GM21367 (cell line): Measurements from ENCODE around the gene PPP4R3B.
"Not testable (repeated sequence)": the region's sequence is repeated elsewhere in the genome, so short reads cannot be mapped to it uniquely, and the experiment has no call there.

Experiments used
- ATAC-seq: cut with Tn5 transposase; IDR thresholded peaks from one replicate; pipeline ENCODE4 v1.9.1; 2021; ENCODE audit not compliant: unreplicated experiment

Gene PPP4R3B

DNA sequence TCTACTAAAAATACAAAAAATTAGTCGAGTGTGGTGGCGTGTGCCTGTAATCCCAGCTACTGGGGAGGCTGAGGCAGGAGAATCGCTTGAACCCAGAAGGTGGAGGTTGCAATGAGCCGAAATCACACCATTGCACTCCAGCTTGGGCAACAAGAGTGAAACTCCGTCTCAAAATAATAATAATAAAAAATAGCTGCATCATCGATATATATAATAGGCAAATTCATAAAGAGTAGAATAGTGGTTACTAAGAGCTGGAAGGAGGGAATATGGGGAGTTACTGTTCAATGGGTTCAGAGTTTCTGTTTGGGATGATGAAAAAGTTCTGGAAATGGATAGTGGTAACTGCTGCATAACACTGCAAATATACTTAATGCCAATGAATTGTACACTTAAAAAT, 20.6 kb downstream of the PPP4R3B start:
- not testable (repeated sequence) for ATAC-seq

DNA sequence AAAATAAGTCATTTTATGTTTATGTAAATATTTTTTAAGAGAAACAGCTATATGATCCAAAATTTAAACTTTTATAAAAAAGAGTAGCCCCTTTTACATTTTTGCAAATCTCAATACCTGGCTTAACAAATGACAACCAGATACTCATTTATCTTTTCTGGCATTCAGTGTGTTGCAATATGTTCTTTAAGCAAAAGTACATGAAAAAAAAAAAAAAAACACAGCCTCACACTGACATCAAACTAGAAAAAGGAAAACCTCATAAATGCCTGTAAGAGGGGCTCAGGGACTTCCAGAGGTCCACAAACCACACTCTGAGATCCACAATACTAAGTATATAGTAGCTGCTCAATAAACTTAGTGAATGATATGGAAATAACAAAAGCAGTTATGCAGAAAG, 21.9 kb downstream of the PPP4R3B start:
- ATAC-seq, result no peak

DNA sequence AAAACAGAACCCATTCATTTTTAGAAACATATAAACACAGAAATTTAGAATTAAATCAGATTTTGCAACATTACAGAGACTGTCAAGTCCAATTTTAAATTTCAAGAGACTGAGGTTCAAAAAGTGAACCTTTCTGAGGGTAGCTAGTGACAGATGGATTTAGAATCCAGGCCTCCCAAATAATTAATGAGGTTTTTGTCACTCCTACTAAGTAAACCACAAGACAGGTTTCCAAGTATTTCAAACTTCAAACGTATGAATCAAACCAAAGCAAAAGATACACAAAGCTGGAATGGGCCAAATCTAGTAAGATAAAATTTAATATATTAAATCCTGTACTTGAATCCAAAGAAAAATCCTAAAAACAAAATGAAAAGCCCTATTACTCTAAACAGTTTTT, 25.3 kb downstream of the PPP4R3B start:
- no peak for ATAC-seq

DNA sequence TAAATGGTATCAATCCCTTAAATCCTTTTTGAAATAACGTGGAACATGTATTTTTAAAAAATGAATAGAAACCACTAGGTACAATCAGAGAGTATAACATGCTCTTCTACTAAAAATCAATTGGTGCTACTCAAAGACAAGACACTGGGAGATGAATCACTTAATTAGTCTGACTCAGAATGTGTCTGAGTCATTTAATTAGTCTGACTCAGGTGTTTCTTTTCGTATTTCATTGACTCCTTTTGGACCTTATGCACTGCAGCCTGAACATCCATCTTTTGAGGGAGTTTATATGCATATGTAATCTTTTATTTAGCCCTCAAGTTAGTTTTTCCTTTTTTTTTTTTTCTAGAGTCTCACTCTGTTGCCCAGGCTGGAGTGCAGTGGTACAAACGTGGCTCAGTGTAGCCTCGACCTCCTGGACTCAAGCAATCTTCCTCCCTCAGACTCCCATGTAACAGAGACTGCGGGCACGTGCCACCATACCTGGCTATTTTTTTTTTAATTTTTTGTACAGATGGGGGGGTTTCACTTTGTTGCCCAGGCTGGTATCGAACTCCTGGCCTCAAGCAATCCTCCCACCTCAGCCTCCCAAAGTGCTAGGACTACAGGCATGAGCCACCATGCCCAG, 26.5 kb downstream of the PPP4R3B start:
- no peak for ATAC-seq

DNA sequence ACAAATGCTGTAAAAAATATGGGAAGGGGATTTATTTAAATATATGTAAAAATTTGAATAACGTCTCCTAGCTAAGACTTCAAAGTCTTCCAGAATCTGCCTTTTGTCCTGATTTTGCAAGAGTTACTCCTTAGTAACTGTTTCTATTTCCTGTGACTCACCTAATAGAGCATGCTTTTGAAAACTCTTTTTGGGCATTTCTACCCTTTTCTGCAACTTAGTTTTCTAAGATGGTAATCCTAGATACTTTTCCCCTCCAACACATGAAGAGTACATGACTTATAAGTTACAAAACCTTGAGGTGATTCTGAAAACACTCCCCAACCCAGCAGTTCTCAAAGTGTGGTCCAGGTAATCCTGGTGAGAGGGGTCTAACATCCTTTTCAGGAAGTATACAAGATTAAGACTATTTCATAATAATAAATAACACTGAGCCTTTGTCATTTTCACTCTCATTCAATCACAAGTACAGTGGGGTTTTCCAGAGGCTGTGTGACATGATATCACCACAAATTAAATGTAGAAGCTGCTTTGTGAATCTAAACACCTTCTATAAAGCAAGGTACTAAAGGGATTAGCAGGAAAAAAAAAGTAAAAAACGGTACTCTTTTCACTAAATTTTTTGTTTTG, 31.9 kb downstream of the PPP4R3B start:
- no peak for ATAC-seq

DNA sequence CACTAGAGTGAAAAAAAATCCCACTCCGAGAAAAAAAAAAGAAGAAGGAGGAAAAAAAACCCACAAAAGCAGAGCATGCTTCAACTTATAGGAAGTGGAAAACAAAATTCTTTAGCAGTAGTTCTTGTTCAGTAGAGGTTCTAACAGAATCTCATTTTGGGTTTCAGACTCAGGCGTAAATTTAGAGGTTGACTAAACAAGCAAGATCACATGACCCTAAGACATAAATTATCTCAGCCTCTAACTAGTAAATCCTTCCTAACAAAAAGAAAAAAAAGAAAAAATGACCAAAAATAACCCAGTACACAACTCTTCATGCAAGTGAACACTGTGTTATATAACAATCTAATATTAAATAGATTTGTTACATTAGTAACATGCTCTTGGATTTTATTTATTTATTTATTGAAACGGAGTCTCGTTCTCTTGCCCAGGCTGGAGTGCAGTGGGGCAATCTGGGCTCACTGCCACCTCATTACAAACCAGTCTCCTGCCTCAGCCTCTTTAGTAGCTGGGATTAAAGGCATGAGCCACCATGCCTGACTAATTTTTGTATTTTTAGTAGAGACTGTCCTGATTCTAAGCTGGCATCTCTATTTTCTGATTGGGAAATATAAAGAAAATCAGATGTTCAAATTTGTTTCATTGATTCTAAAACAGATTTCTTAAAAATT, 35.4 kb downstream of the PPP4R3B start:
- no peak for ATAC-seq

DNA sequence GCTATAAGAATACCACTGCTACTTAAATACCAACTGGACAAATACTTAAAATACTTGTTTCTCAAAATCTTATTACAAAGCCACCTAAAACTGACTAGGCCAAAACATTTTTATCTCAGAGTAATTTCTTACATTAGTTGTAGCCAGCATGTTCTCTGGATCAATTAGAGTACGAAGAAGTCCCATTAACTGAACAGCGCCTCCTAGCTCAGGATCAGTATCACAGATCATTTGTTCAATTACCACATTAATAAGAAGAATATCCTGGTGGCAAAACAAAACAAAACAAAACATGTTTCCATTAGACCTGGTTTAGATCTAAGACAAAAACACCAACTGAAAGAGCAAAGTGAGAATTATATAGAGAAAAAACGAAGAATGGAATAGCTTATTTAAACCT, 36.0 kb downstream of the PPP4R3B start:
- ATAC-seq, result no peak

DNA sequence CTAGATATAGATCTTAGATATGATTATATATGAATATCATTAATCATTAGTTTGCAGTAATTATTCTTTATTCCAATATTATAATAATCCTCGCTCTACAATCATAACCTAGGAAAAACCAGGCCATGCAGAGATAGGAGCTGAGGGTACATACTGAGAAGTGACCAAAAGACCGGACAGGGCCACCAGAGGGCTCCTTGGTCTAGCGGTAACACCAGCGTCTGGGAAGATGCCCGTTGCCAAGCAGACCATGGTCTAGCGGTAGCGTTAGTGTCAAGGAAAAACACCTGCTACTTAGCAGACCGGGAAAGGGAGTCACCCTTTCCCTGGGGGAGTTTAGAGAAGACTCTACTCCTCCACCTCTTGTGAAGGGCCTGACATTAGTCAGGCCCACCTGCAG, 48.4 kb downstream of the PPP4R3B start:
- ATAC-seq, result not testable (repeated sequence)

DNA sequence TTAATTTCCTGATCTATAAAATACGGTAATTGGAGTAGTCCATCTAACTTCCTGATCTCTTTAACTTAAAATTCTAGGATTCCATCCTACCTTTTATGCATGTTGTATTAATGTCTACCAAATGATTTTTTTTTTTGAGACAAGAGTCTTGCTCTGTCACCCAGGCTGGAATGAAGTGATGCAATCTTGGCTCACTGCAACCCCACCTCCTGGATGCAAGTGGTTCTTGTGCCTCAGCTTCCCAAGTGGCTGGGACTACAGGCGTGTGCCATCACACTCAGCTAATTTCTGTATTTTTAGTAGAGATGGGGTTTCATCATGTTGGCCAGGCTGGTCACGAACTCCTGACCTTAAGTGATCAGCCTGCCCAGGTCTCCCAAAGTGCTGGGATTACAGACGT, 50.1 kb downstream of the PPP4R3B start:
- no peak for ATAC-seq

DNA sequence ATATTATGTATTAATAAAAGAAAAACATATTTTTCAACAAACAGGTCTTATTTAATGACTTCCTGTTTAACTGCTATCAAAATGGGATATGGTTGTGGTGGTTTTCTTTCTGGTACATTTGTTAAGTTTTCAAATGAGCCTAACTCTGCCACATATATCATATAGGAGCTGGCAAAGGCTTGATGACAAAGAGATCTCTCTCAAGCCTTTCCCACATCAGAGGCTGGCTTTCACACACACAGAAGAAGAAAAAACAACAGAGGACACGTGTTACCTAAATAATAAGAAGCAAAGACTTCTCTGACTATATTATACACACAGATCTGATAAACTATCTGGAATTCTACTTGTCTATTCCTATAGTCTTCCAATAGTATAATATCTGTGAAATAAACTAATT, 51.8 kb downstream of the PPP4R3B start:
- ATAC-seq, result no peak

DNA sequence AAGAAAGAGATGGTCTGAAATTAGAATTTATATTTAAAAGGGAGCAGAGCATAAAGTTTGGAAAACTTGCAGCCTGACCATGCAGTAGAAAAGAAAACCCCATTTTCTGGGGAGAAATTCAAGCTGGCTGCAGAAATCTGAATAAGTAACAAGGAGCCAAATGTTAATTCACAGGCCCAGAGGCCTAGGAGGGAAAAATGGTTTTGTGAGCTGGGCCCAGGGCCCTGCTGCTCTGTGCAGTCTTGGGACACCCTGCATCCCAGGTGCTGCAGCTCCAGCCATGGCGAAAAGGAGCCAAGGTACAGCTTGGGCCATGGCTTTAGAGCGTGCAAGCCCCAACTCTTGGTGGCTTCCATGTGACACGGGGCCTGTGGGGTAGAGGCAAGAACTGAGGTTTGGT, 56.6 kb downstream of the PPP4R3B start:
- no peak for ATAC-seq

DNA sequence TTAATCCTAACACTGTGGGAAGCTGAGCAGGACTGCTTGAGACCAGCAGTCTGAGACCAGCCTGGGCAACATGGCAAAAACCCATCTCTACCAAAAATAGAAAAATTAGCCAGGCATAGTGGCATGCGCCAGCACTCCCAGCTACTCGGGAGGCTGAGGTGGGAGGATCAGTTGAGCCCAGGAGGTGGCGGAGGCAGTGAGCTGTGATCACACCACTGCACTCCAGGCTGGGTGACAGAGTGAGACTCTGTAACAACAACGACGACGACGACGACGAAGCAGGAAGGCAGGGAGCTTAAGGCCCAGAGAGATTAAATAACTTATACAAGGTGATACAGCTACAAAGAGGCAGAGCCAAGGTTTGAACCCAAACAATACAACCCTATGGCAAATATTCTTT, 60.6 kb downstream of the PPP4R3B start:
- ATAC-seq, result no peak

DNA sequence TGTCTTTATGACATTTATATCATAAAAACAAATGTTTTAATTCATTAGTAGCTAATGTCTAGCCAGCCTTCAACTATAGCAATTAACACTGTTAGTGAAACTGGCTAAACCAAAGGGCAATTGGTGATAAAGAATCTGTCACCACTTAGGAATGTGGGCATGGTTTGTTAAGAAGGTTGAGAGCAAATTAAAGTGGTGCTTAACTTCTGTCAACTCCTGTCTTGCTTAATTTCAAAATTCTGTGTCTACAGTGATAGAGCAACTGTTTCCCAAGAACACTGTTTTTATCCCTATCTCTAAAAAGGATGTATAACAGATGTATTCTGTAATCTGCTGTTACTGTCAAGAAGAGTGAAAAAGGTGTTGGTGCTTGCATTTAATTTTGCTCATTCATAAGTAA, 61.4 kb downstream of the PPP4R3B start:
- ATAC-seq, result no peak

DNA sequence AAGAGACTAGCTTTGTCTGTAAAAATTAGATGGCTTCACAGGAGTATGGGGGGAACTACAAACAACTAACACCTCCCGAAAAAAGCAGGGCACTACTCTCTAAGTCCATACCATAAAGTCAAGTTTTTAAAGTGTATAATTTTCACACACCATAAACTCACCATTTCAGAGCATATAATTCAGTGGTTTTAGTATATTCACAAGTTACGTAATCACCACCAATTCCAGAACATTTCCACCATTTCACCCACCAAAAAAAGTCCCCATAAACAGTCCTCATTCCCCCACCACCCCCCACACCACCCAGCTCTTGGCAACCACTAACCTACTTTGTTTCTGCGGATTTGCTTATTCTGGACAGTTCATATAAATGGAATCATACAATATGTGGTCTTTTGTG, 64.1 kb downstream of the PPP4R3B start:
- ATAC-seq, result no peak

DNA sequence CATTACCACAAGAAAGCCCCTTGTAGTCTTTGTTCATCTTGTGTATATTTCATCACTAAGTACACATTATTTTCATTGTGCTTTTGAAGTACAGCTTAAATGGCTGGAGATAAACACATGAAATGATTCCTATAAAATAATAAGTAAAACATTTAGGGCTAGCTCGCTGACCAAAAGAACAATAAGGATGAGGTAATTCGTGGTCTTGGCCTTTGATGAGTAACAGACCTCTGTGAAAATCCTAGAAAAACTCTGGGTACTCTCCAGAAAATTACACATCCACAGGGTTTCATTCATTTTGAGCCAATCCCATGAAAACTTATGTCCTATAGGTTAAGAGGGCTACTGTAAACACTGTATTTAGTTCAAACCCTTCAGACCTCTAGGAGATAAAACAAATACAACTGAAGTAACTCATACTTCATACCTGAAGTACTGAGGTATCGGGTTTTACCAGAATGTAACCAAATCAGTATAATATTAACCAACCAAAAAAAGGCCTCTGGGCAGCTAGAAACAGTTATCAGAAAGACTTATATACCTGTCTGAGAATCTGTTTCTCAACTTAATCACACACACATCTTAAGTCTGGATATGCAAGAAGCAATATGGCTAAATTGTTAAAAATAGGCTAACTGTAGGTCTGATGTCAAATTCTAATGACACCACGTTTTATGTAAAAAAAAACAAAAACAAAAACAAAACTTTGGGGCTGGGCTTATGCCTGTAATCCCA, 66.9 kb downstream of the PPP4R3B start:
- no peak for ATAC-seq

DNA sequence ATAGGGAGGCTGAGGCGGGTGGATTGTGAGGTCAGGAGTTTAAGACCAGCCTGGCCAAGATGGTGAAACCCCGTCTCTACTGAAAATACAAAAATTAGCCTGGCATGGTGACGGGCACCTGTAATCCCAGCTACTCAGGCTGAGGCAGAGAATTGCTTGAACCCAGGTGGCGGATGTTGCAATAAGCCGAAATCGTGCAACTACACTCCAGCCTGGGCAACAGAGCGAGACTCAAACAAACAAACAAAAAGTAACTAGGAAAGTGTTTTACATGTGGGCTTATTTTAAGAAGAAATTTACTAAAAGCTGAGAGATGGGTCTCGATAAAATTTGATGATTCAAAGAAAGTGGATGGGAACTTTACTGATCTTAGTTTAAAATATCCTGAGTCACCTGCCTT, 69.7 kb downstream of the PPP4R3B start:
- not testable (repeated sequence) for ATAC-seq

DNA sequence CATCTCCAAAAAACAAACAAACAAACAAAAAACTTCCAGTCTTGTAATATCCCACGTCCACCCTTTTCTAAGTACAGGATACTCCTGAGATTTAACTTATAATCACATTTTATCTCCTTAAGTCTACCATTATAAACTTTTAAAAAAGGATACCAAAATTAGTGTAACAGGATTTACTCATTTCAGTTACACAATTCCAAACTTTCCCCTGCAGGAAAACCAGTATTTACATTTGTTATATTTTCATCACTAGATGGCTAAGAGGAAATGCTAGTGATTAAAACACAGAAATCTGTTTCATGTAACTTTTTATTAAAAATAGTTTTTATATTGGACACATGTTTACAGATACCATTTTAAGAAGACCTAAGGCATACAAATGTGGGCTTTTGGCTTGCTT, 70.4 kb downstream of the PPP4R3B start:
- ATAC-seq, result no peak

DNA sequence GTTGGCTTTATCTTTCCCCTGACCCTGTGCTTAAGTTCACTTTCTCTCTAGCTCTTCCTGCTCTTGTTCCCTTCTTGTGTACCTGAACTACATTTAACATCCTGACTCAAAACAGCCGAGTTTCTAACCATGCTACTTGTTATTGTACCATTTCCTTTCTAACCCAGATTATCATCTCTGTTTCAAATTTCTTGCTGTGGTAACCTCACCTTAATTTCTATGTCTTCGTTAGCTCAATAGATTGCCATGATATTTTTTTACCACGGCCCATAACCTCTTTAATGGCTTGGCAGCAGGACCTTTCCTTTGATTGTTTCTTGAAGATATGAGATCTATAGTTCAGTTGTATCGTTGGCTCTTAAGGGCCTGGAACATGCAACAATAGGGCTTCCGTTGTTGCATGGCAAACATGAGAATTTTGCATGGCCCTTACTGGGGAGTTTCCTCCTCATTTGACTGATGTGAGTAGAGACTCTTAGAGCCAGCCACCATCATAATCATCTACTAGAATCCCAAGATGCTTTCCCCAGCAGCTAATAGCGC, 86.8 kb downstream of the PPP4R3B start:
- ATAC-seq, result no peak

DNA sequence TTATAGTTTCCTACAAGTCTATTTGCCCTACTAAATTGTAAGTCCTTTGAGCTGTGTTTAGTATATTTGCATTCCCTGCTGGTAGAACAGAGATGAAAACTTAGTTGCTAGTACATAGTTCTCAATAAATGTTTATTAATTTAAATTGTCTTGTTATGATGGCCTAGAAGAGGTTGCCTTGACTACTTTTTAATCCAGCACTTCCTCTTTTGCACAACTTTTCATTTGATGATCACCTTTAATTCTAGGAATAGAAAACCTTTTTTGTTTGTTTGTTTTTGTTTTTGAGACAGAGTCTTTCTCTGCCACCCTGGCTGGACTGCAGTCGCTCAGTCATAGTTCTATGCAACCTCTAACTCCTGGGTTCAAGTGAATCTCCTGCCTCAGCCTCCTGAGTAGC, 91.2 kb downstream of the PPP4R3B start:
- no peak for ATAC-seq

DNA sequence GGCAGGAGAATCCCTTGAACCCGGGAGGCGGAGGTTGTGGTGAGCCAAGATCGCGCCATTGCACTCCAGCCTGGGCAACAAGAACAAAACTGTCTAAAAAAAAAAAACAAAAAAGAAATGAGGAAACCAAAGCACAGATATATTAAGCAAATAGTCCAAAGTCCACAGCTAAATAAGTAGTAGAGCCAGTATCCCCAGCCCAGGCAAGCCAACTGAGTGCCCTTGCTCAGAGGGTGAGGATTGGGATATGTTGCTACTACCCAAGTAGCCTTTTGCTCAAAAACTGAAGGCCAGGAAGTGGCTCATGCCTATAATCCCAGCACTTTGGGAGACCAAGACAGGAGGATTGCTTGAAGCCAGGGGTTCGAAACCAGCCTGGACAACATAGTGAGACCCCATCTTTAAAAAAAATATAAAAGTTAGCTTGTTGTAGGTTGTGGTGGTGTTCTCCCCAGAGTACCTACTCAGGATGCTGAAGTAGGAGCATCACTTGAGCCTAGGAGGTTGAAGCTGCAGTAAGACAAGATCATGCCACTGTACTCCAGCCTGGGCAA, 92.5 kb downstream of the PPP4R3B start:
- no peak for ATAC-seq
